ENCODE data around the gene CDK5. TPM values are rescaled to one million over a fixed set of nuclear protein-coding genes. Genes with fewer than 3 reads are reported as not detected.

CDK5 gene
- total RNA-seq, 2 experiments from 2014 or later = 17.6 to 18.2 TPM

- H3K4me1 Mint-ChIP-seq = peaks cover 18% of the 10 kb centered on the region
- no peak overlapping the region for H3K4me3 Mint-ChIP-seq
- H3K9me3 Mint-ChIP-seq = no peaks in the 10 kb centered on the region
- H3K27ac Mint-ChIP-seq = no peak overlapping the region
- no peak for DNase-seq
- H3K27me3 Mint-ChIP-seq = no peaks in the 10 kb centered on the region
- CTCF ChIA-PET = no interaction called here
- peaks cover 35% of the 10 kb centered on the region for H3K36me3 Mint-ChIP-seq (ENCODE audit: low read depth)
- POLR2A ChIA-PET = no interaction called here
Observed at GRCh38 chr7:151064993-151065392, 7.3 kb upstream of the CDK5 start.

- peaks cover 35% of the 10 kb centered on the region for H3K36me3 Mint-ChIP-seq (ENCODE audit: low read depth)
- peaks cover 18% of the 10 kb centered on the region for H3K4me1 Mint-ChIP-seq
- H3K27me3 Mint-ChIP-seq = no peaks in the 10 kb centered on the region
- ChIA-PET POLR2A (no interaction called here), CTCF (no interaction called here)
- no peaks in the 10 kb centered on the region for H3K9me3 Mint-ChIP-seq
- no peak overlapping the region for H3K27ac Mint-ChIP-seq
- no peak overlapping the region for H3K4me3 Mint-ChIP-seq
- no peak for DNase-seq
Observed at GRCh38 chr7:151064454-151064853, 6.8 kb upstream of the CDK5 start.

GRCh38 chr7:151063212-151063561 lies 5.5 kb upstream of the CDK5 start:
- Mint-ChIP-seq H3K9me3 (no peaks in the 10 kb centered on the region), H3K27me3 (no peaks in the 10 kb centered on the region), H3K36me3 (ENCODE audit: low read depth) (peaks cover 30% of the 10 kb centered on the region), H3K4me3 (no peak overlapping the region), H3K27ac (no peak overlapping the region), H3K4me1 (peaks cover 27% of the 10 kb centered on the region)
- ChIA-PET POLR2A (interaction anchor here (0.8 to 1.1 kb wide), 2 partner anchors 12 to 15 kb away, joined by 3 to 5 read pairs; no protein-coding TSS in a partner anchor), CTCF (no interaction called here)
- no peak for DNase-seq

- H3K27me3 Mint-ChIP-seq = no peaks in the 10 kb centered on the region
- DNase-seq = no peak
- CTCF ChIA-PET = no interaction called here
- H3K36me3 Mint-ChIP-seq (ENCODE audit: low read depth) = peaks cover 26% of the 10 kb centered on the region
- no peak overlapping the region for H3K27ac Mint-ChIP-seq
- POLR2A ChIA-PET = interaction anchor here (0.8 to 1.1 kb wide), 3 partner anchors 12 to 32 kb away, joined by 3 to 5 read pairs (median 3); no protein-coding TSS in a partner anchor
- peaks cover 27% of the 10 kb centered on the region for H3K4me1 Mint-ChIP-seq
- no peaks in the 10 kb centered on the region for H3K9me3 Mint-ChIP-seq
- no peak overlapping the region for H3K4me3 Mint-ChIP-seq
Observed at GRCh38 chr7:151062399-151063211, 4.9 kb upstream of the CDK5 start.

- POLR2A ChIA-PET = interaction anchor here (0.9 to 1.1 kb wide), 2 partner anchors 16 to 33 kb away, joined by 3 to 5 read pairs; no protein-coding TSS in a partner anchor
- DNase-seq = no peak
- Mint-ChIP-seq H3K27ac (no peak overlapping the region), H3K4me3 (peak overlapping the region; percentile 17), H3K9me3 (no peaks in the 10 kb centered on the region), H3K4me1 (peaks cover 31% of the 10 kb centered on the region), H3K36me3 (ENCODE audit: low read depth) (peaks cover 25% of the 10 kb centered on the region), H3K27me3 (no peaks in the 10 kb centered on the region)
- CTCF ChIA-PET = no interaction called here
Observed at GRCh38 chr7:151062111-151062398, 4.4 kb upstream of the CDK5 start.

- Mint-ChIP-seq H3K27ac (peak overlapping the region; percentile 34), H3K4me1 (peaks cover 37% of the 10 kb centered on the region), H3K4me3 (peak overlapping the region; percentile 84)
Observed at GRCh38 chr7:151061213-151062110, 3.8 kb upstream of the CDK5 start.

GRCh38 chr7:151060416-151061212 lies 2.9 kb upstream of the CDK5 start:
- Mint-ChIP-seq H3K27me3 (no peaks in the 10 kb centered on the region), H3K27ac (peak overlapping the region; percentile 52), H3K4me1 (peaks cover 40% of the 10 kb centered on the region), H3K4me3 (peak overlapping the region; percentile 84), H3K36me3 (ENCODE audit: low read depth) (peaks cover 24% of the 10 kb centered on the region), H3K9me3 (no peaks in the 10 kb centered on the region)
- POLR2A ChIA-PET = interaction anchor here (0.9 to 3.0 kb wide), 5 partner anchors 20 to 50 kb away, joined by 4 to 13 read pairs (median 5); partner anchors contain the start of genes ABCB8 and FASTK
- DNase-seq = peak; percentile 24
- CTCF ChIA-PET = interaction anchor here (0.7 to 1.3 kb wide), 3 partner anchors 20 to 51 kb away, joined by 3 to 5 read pairs (median 3); partner anchors contain the start of genes ABCB8 and FASTK

More at GRCh38 chr7:151061213-151062110, 3.8 kb upstream of the CDK5 start:
- Mint-ChIP-seq H3K36me3 (ENCODE audit: low read depth) (peaks cover 25% of the 10 kb centered on the region), H3K27me3 (no peaks in the 10 kb centered on the region), H3K9me3 (no peaks in the 10 kb centered on the region)
- ChIA-PET POLR2A (interaction anchor here (1.6 to 3.0 kb wide), 2 partner anchors 29 to 51 kb away, joined by 5 to 8 read pairs; no protein-coding TSS in a partner anchor), CTCF (interaction anchor here (0.7 to 1.3 kb wide), 2 partner anchors 19 to 33 kb away, joined by 3 to 5 read pairs; partner anchors contain the start of genes ABCB8 and FASTK)
- no peak for DNase-seq

- H3K27me3 Mint-ChIP-seq = no peaks in the 10 kb centered on the region
- ChIA-PET CTCF (interaction anchor here (0.7 to 1.3 kb wide), 2 partner anchors 32 to 51 kb away, joined by 3 to 5 read pairs; partner anchors contain the start of gene ABCB8), POLR2A (interaction anchor here (0.9 to 3.0 kb wide), 5 partner anchors 20 to 50 kb away, joined by 4 to 13 read pairs (median 5); partner anchors contain the start of genes ABCB8 and FASTK)
- peak overlapping the region; percentile 52 for H3K27ac Mint-ChIP-seq
- no peaks in the 10 kb centered on the region for H3K9me3 Mint-ChIP-seq
- DNase-seq = no peak
- peak overlapping the region; percentile 84 for H3K4me3 Mint-ChIP-seq
- H3K4me1 Mint-ChIP-seq = peaks cover 40% of the 10 kb centered on the region
- H3K36me3 Mint-ChIP-seq (ENCODE audit: low read depth) = peaks cover 19% of the 10 kb centered on the region
Observed at GRCh38 chr7:151060113-151060415, 2.4 kb upstream of the CDK5 start.

GRCh38 chr7:151059367-151060112 lies 1.8 kb upstream of the CDK5 start, which contains the start of gene SLC4A2:
Gene SLC4A2, plus strand, starts transcription at chr7:151059589. Its CDS starts 2,399 bp downstream, at chr7:151061988.
- peaks cover 16% of the 10 kb centered on the region for H3K36me3 Mint-ChIP-seq (ENCODE audit: low read depth)
- CTCF ChIA-PET = interaction anchor here (0.8 to 1.5 kb wide), 7 partner anchors 14 to 51 kb away, joined by 3 to 10 read pairs (median 5); partner anchors contain the start of genes ABCB8 and FASTK
- peak; percentile 76 for DNase-seq
- POLR2A ChIA-PET = interaction anchor here (1.2 to 3.0 kb wide), 7 partner anchors 21 to 653 kb away, joined by 3 to 13 read pairs (median 5); partner anchors contain the start of genes ABCB8 and FASTK
- H3K4me1 Mint-ChIP-seq = peaks cover 44% of the 10 kb centered on the region
- H3K4me3 Mint-ChIP-seq = peak within 1 kb of the TSS; percentile 84
- H3K9me3 Mint-ChIP-seq = no peaks in the 10 kb centered on the region
- H3K27me3 Mint-ChIP-seq = no peaks in the 10 kb centered on the region
- H3K27ac Mint-ChIP-seq = peak within 1 kb of the TSS; percentile 94

- peak overlapping the region; percentile 94 for H3K27ac Mint-ChIP-seq
- no peaks in the 10 kb centered on the region for H3K9me3 Mint-ChIP-seq
- ChIA-PET CTCF (interaction anchor here (0.7 to 1.5 kb wide), 9 partner anchors 14 to 161 kb away, joined by 3 to 10 read pairs (median 4); partner anchors contain the start of genes ABCB8 and FASTK), POLR2A (interaction anchor here (0.6 to 3.0 kb wide), 9 partner anchors 17 to 652 kb away, joined by 3 to 13 read pairs (median 4); partner anchors contain the start of genes ABCB8, FASTK and NUB1)
- H3K4me3 Mint-ChIP-seq = peak overlapping the region; percentile 84
- H3K4me1 Mint-ChIP-seq = peaks cover 48% of the 10 kb centered on the region
- peak; percentile 38 for DNase-seq
- peaks cover 14% of the 10 kb centered on the region for H3K36me3 Mint-ChIP-seq (ENCODE audit: low read depth)
- no peaks in the 10 kb centered on the region for H3K27me3 Mint-ChIP-seq
Observed at GRCh38 chr7:151058781-151059366, 1.2 kb upstream of the CDK5 start.
